Naive B cell (primary cell): Measurements from ENCODE around the gene MTHFD1. TPM values are rescaled to one million over a fixed set of nuclear protein-coding genes. Genes with fewer than 3 reads are reported as not detected.
A peak's percentile ranks its signal among the peaks of the same experiment; 100 is the strongest.

Experiments used
- ATAC-seq, 2 donors: fragments of 150-1000 bp; cut with Tn5 transposase; 2 replicates each; pipeline ENCODE4 v1.10.0; 2021; ENCODE audit warnings: low read depth in 2 of 2, mild to moderate bottlenecking in 2 of 2, moderate library complexity in 2 of 2
- DNase-seq: peaks from one replicate; pipeline ENCODE4 v3.0.0; 2022
- H3K27ac Mint-ChIP-seq, 6 donors: one replicate each; pipeline ENCODE4 v1.8.0; 2020 to 2022; ENCODE audit warnings: mild to moderate bottlenecking in 6 of 6, mixed read lengths in 6 of 6, moderate library complexity in 5 of 6, inconsistent platforms in 2 of 6
- H3K27me3 Mint-ChIP-seq, 3 donors: one replicate each; pipeline ENCODE4 v1.8.0; 2021 to 2022; ENCODE audit warnings: mixed read lengths in 3 of 3, mild to moderate bottlenecking in 1 of 3
- H3K36me3 Mint-ChIP-seq, 2 donors: one replicate each; pipeline ENCODE4 v1.8.0; 2020 to 2022; ENCODE audit warnings: mixed read lengths in 2 of 2, inconsistent platforms in 1 of 2, mild to moderate bottlenecking in 1 of 2
- H3K4me1 Mint-ChIP-seq, 3 donors: one replicate each; pipeline ENCODE4 v1.8.0; 2020 to 2022; ENCODE audit warnings: mixed read lengths in 3 of 3, inconsistent platforms in 1 of 3, mild to moderate bottlenecking in 1 of 3, moderate library complexity in 1 of 3
- H3K4me3 Mint-ChIP-seq, 8 donors: one replicate each; pipeline ENCODE4 v1.8.0; 2020 to 2022; ENCODE audit warnings: mild to moderate bottlenecking in 8 of 8, mixed read lengths in 8 of 8, moderate library complexity in 8 of 8, inconsistent platforms in 2 of 8
- H3K9me3 Mint-ChIP-seq, 7 donors: one replicate each; pipeline ENCODE4 v1.8.0; 2020 to 2022; ENCODE audit warnings: mixed read lengths in 7 of 7, mild to moderate bottlenecking in 5 of 7, inconsistent platforms in 2 of 7, moderate library complexity in 1 of 7
- polyA plus RNA-seq, 6 donors: library from polyadenylated mRNA; unstranded; fragments of 300-500 nt; fragmentation: Illumina TruSeq; gene quantifications; one replicate each; pipeline ENCODE4 v1.2.3, GENCODE V29; 2021; ENCODE audit warnings: low read depth in 6 of 6

MTHFD1 gene
- polyA plus RNA-seq, 6 donors from 2014 or later: 44.1 to 74.7 (median 60.2) TPM

- DNase-seq (no peak), ATAC-seq (no peak)
- peak overlapping the region in 2 of 8 donors; percentile 9 to 16 for H3K4me3 Mint-ChIP-seq
- H3K4me1 Mint-ChIP-seq: peaks cover 71 to 75% (median 73%) of the 10 kb centered on the region in 3 donors
- H3K27me3 Mint-ChIP-seq: peaks cover 0 to 1% (median 0%) of the 10 kb centered on the region in 3 donors
- H3K27ac Mint-ChIP-seq: peak overlapping the region; percentile 24 to 99 (median 68)
- H3K9me3 Mint-ChIP-seq: no peaks in the 10 kb centered on the region
- no peaks in the 10 kb centered on the region for H3K36me3 Mint-ChIP-seq
These were observed 120.9 kb downstream of the MTHFD1 start for GRCh38 chr14:64509036-64509435.

Other genes starting within 250 kb of the MTHFD1 start
- 1 to 10 TPM; 1.6 to 7.4 (median 3.2) TPM for gene ESR2, start 94.0 kb upstream of the MTHFD1 start, polyA plus RNA-seq
- gene AKAP5, start 77.1 kb downstream of the MTHFD1 start, polyA plus RNA-seq: under 1 TPM in 5 of 6 donors, not detected in 1; 0.13 to 0.53 (median 0.31) TPM
- gene ZBTB25, start 115.5 kb downstream of the MTHFD1 start, polyA plus RNA-seq: 10 to 100 TPM; 16.7 to 26.4 (median 22.3) TPM
- 100 to 1,000 TPM in 1 of 6 donors, 10 to 100 TPM in 5; 54.4 to 103 (median 76.5) TPM for gene ZBTB1, start 116.4 kb downstream of the MTHFD1 start, polyA plus RNA-seq
- gene HSPA2, start 152.4 kb downstream of the MTHFD1 start, polyA plus RNA-seq: 1 to 10 TPM in 1 of 6 donors, under 1 TPM in 4, not detected in 1; 0.30 to 1.3 (median 0.36) TPM
- gene PPP1R36, start 161.6 kb downstream of the MTHFD1 start, polyA plus RNA-seq: under 1 TPM in 3 of 6 donors, not detected in 3; 0.22 to 0.40 (median 0.38) TPM